ENCODE data around the gene TTC9B. TPM values are rescaled to one million over a fixed set of nuclear protein-coding genes. Genes with fewer than 3 reads are reported as not detected.

The TTC9B gene
- total RNA-seq, 1 donor from 2014 or later: not detected

DNA sequence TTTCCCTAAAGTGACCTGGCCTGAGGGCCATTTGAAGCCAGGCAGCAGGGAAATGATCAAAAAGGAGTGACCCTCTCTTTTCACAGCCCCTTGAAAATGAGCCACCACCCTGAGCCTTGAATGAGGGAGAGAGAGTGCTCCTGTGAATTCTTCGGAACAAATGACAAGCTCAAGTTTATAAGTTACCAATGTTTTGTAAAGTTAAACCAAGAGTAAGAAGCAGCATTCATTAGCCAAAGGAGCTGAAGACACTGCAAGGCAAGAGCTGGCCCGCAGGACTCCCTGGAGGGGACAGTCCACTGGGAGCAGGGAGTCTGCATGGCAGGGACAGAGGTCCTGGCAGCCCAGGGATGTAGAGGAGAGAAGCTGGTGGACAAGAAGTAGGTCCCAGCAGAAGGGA, 25.0 kb upstream of the TTC9B start:
- Mint-ChIP-seq H3K27ac (no peak overlapping the region), H3K4me3 (no peak overlapping the region), H3K9me3 (no peaks in the 10 kb centered on the region), H3K36me3 (ENCODE audit: low read depth) (peaks cover 22% of the 10 kb centered on the region), H3K27me3 (no peaks in the 10 kb centered on the region), H3K4me1 (no peaks in the 10 kb centered on the region)
- intact Hi-C loops (cut with micrococcal nuclease): no loop called here
- DNase-seq: no peak

DNA sequence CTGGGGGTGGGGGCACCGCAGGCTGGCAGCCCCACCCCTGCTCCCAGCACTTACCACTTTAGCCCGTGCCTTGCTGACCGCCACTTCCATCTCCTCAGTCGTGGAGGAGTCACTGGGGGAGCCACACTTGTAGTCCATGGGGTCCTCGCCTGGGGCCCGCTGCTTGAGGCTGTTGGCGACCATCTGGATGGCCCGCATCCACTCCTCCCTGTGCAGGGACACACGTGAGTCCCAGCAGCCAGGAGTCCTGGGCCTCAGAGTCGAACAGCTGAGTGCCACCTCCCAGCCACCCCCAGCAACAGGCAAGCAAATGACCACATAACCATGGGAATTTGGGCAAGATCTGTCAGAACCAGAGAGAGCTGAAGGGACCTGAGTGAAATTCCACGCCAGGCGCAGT, 24.3 kb upstream of the TTC9B start:
- intact Hi-C loops (cut with micrococcal nuclease): no loop called here
- Mint-ChIP-seq H3K4me1 (no peaks in the 10 kb centered on the region), H3K4me3 (no peak overlapping the region), H3K9me3 (no peaks in the 10 kb centered on the region), H3K36me3 (ENCODE audit: low read depth) (peaks cover 26% of the 10 kb centered on the region), H3K27ac (no peak overlapping the region), H3K27me3 (no peaks in the 10 kb centered on the region)
- DNase-seq: no peak

DNA sequence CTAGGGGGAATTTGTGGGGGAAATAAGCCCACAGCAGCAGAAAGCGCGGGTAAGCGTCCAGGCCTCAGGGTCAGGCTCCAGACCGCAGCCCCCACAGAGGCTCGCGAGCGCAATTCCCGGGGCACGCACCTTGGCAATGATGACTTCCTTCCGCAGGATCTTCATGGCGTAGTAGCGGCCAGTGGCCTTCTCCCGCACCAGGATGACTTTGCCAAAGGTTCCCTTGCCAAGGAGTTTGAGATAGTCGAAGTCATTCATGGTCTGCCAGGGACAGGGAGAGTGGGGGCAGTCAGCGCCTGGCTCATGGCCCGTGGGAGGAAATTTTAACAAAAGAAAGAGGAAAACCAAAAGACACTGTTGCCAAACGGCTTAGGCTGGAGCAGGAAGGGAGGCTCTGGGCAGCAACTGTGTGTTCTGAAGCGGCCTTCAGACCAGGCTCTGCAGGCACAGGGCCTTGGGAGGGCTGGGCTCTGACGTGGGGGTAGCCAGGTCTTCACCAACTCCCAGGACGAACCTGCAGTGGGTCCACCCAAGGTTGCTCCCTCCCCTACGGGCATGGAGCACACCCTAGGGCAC, 23.7 kb upstream of the TTC9B start:
- H3K4me3 Mint-ChIP-seq: no peak overlapping the region
- H3K9me3 Mint-ChIP-seq: no peaks in the 10 kb centered on the region
- no peaks in the 10 kb centered on the region for H3K27me3 Mint-ChIP-seq
- H3K27ac Mint-ChIP-seq: no peak overlapping the region
- H3K4me1 Mint-ChIP-seq: peaks cover under 1% of the 10 kb centered on the region
- intact Hi-C loops (cut with micrococcal nuclease): no loop called here
- peaks cover 29% of the 10 kb centered on the region for H3K36me3 Mint-ChIP-seq (ENCODE audit: low read depth)
- DNase-seq: no peak

DNA sequence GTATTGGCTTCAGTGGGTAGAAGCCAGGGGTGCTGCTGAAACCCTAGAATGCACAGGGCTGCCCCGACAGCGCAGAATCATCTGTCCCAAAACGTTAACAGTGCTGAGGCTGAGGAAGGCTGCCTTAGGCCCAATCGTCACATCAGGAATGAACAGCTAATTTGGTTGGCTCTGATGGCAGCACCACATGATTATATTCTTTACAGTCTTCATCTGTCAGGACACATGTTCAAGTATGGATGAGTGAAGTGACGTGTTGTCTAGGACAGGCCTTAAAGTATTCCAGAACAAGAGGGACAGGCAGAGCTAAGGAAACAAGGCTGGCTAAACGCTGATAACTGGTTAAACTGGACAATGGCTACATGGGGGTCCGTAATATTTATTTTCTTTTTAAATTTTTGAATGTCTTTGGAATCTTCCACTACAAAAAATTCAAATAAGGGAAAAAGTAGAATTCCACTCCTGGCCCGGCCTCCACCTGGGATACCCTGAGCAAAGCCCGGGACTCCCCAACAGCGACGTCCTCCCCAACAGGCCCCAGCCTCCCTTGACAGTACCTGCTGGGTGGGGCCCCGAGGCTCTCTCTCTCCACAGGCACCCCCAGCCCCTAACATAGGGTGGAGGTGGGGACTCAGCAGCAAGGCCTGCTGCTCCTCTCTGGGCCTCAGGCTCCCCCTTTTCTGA, 23.1 kb upstream of the TTC9B start:
- intact Hi-C loops (cut with micrococcal nuclease): no loop called here
- Mint-ChIP-seq H3K4me3 (no peak overlapping the region), H3K27me3 (no peaks in the 10 kb centered on the region), H3K36me3 (ENCODE audit: low read depth) (peaks cover 30% of the 10 kb centered on the region), H3K9me3 (no peaks in the 10 kb centered on the region), H3K27ac (no peak overlapping the region), H3K4me1 (peaks cover 2% of the 10 kb centered on the region)
- DNase-seq: no peak

DNA sequence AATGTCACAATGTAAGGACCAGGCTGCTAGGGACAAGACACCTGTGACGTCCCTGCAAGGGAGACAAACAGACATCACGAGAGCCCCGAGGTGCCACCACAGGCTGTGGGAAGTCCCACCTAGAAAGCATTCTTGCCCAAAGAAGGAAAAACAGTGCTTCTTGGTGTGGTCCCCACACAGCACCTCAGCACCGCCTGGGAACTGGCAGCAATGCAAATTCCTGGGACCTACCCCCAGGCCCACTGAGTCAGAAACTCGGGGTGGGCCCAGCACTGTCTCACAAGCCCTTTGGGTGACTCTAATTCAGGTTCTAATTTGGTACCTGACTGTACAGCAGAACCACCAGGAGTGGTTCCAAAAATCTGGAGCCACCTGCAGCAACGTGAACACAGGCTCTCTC, 22.1 kb upstream of the TTC9B start:
- Mint-ChIP-seq H3K4me1 (peaks cover 2% of the 10 kb centered on the region), H3K36me3 (ENCODE audit: low read depth) (peaks cover 31% of the 10 kb centered on the region), H3K27ac (no peak overlapping the region), H3K9me3 (no peaks in the 10 kb centered on the region), H3K4me3 (no peak overlapping the region), H3K27me3 (no peaks in the 10 kb centered on the region)
- DNase-seq: no peak
- intact Hi-C loops (cut with micrococcal nuclease): no loop called here

DNA sequence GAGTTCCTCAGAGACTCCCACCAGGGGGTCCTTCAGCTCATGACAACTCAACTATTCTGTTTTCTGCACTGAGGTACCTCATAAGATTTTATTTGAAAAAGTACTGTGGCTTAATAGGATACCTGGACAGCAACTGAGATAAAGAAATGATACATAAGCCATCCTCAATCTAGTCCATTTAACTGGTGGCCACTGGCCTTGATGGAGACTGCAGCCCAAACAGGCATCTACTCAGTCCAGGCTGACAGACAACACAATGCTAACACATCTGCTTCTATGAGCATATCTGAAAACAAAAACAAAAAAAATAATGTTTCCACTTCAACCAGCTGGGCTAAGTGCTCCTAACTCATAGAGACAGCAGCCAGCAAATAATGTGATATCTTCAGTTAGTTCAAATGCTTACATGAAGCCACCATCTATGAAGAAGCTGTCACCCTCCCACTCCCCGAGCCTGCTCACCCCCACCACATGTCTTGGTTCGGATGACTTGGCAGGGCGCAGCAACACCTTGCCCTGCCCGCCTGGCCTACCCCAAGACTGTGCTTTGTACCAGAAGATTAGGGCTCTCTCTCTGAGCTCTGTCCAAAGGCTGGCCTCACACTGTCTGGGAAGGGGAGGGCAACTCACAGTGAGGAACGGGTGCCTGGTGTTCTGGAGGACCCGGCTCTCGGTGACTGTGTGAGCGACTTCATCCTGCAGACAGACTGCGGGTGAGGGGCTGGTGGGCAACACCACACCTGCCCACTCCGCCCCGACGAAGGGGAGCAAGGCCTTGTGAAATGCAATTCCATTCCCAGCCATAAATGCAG, 21.4 kb upstream of the TTC9B start:
- Mint-ChIP-seq H3K4me3 (no peak overlapping the region), H3K27ac (no peak overlapping the region), H3K9me3 (no peaks in the 10 kb centered on the region), H3K36me3 (ENCODE audit: low read depth) (peaks cover 37% of the 10 kb centered on the region), H3K4me1 (peaks cover 2% of the 10 kb centered on the region), H3K27me3 (no peaks in the 10 kb centered on the region)
- intact Hi-C loops (cut with micrococcal nuclease): no loop called here
- DNase-seq: no peak

DNA sequence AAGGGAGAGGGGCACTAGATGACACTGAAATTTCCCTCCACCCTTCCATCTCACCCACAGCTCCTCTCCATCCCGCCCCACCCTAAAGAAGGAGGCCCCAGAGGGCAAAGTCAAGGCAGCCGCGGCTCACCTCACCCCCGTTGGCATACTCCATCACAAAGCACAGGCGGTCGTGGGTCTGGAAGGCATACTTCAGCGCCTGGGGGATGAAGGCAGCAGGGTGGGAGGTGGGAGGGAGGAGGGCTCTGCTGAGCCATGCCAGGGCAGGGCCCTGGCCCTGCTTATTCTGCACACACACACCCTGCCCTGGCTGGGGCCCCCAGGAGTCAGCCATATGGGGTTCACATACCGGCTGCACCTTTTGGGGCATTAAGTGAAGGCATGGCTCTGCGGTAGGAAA, 20.6 kb upstream of the TTC9B start:
- Mint-ChIP-seq H3K4me1 (peaks cover 2% of the 10 kb centered on the region), H3K27me3 (no peaks in the 10 kb centered on the region), H3K36me3 (ENCODE audit: low read depth) (peaks cover 43% of the 10 kb centered on the region), H3K27ac (no peak overlapping the region), H3K9me3 (no peaks in the 10 kb centered on the region), H3K4me3 (no peak overlapping the region)
- DNase-seq: no peak
- intact Hi-C loops (cut with micrococcal nuclease): no loop called here

DNA sequence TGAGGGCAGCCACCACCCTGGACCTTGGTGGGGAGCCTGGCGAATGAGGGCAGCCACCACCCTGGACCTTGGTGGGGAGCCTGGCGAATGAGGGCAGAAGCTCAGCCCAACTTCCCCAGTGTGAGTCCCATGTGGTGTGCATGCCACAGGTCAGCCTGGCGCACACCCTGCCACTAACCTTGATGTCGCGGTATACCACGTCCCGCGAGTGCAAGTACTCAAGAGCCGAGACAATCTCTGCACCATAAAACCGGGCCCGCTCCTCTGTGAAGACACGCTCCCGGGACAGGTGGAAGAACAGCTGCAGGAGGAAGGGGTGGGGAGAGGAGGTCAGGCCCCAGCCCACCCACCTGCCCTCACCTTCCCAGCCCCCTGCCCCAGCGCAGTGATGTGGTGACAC, 19.6 kb upstream of the TTC9B start:
- no peak overlapping the region for H3K27ac Mint-ChIP-seq
- H3K36me3 Mint-ChIP-seq (ENCODE audit: low read depth): peaks cover 44% of the 10 kb centered on the region
- no peak overlapping the region for H3K4me3 Mint-ChIP-seq
- no peaks in the 10 kb centered on the region for H3K27me3 Mint-ChIP-seq
- no peaks in the 10 kb centered on the region for H3K9me3 Mint-ChIP-seq
- H3K4me1 Mint-ChIP-seq: peaks cover 2% of the 10 kb centered on the region
- no peak for DNase-seq
- intact Hi-C loops (cut with micrococcal nuclease): no loop called here

DNA sequence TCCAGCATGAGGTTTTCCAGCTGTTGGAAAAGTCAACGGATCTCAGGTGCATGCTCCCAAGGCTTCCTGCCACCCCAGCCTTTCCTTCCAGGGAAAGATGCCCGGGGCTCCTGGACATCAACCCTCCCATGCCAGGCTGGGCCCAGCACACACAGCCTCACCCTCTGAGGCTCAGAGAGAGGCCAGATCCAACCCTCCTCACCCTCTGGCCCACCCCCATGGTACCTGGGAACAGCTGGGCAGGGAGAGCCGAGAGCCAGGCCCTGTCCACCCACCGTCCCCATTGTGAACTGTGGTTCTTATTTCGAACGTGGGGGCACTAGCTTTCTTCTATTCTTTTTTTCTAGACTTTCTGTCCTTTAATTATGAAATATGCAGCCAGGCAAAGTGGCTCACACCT, 18.2 kb upstream of the TTC9B start:
- H3K27ac Mint-ChIP-seq: no peak overlapping the region
- DNase-seq: no peak
- intact Hi-C loops (cut with micrococcal nuclease): no loop called here
- H3K4me3 Mint-ChIP-seq: no peak overlapping the region
- H3K27me3 Mint-ChIP-seq: no peaks in the 10 kb centered on the region
- peaks cover 38% of the 10 kb centered on the region for H3K36me3 Mint-ChIP-seq (ENCODE audit: low read depth)
- H3K9me3 Mint-ChIP-seq: no peaks in the 10 kb centered on the region
- peaks cover 2% of the 10 kb centered on the region for H3K4me1 Mint-ChIP-seq

DNA sequence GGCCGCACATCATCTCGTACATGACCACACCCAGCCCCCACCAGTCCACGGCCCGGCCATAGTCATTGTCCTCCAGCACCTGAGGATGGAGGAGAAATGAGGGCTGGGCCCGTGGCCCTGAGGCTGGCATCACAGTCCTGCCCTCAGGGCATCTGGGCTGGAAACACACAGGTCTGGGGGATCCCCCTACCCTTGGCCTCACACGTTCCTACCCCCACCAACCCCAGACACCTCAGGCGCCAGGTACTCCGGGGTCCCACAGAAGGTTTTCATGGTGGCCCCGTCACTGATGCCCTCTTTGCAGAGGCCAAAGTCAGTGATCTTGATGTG, 17.8 kb upstream of the TTC9B start:
- DNase-seq: no peak
- Mint-ChIP-seq H3K27ac (no peak overlapping the region), H3K27me3 (no peaks in the 10 kb centered on the region), H3K4me3 (no peak overlapping the region), H3K36me3 (ENCODE audit: low read depth) (peaks cover 35% of the 10 kb centered on the region), H3K9me3 (no peaks in the 10 kb centered on the region), H3K4me1 (peaks cover 4% of the 10 kb centered on the region)
- intact Hi-C loops (cut with micrococcal nuclease): no loop called here

DNA sequence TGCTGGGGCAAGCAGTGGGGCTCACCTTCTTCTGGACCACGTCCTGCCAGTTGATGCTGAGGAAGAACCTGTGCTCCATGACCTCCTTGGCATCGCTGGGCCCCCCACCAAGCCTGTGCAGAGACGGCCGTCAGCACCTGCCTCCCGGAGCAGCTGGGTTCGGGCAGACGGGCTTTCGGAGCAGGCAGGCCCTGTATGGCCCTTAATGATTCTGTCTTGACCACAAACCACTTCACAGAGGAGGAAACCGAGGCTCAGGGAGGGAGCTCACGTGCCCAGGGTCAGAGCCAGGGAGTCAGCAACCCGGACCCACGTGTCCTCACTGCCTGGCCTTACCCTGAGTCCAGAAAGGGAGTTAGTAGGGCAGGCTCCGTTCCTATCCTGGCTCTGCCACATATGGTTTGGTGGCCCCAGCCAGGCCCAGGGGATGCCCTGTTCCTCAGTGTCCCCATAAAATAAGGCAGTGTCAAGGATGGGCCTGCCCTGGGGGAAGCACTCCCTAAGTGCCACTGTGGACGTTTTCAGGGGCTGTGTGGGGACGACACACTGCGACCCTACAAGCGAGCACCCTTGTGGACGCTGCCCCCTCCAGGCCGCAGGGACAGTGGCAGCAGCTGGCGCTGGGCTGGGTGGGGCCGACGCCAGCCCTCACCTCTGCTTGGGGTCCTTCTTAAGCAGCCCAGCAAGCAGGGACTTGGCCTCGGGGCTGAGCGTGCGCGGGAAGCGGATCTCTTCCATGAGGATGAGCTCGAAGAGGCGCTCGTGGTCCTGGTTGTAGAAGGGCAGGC, 17.2 kb upstream of the TTC9B start:
- no peak for DNase-seq
- H3K27ac Mint-ChIP-seq: no peak overlapping the region
- peaks cover 5% of the 10 kb centered on the region for H3K4me1 Mint-ChIP-seq
- H3K4me3 Mint-ChIP-seq: no peak overlapping the region
- H3K9me3 Mint-ChIP-seq: no peaks in the 10 kb centered on the region
- H3K27me3 Mint-ChIP-seq: no peaks in the 10 kb centered on the region
- H3K36me3 Mint-ChIP-seq (ENCODE audit: low read depth): peaks cover 35% of the 10 kb centered on the region
- intact Hi-C loops (cut with micrococcal nuclease): no loop called here

DNA sequence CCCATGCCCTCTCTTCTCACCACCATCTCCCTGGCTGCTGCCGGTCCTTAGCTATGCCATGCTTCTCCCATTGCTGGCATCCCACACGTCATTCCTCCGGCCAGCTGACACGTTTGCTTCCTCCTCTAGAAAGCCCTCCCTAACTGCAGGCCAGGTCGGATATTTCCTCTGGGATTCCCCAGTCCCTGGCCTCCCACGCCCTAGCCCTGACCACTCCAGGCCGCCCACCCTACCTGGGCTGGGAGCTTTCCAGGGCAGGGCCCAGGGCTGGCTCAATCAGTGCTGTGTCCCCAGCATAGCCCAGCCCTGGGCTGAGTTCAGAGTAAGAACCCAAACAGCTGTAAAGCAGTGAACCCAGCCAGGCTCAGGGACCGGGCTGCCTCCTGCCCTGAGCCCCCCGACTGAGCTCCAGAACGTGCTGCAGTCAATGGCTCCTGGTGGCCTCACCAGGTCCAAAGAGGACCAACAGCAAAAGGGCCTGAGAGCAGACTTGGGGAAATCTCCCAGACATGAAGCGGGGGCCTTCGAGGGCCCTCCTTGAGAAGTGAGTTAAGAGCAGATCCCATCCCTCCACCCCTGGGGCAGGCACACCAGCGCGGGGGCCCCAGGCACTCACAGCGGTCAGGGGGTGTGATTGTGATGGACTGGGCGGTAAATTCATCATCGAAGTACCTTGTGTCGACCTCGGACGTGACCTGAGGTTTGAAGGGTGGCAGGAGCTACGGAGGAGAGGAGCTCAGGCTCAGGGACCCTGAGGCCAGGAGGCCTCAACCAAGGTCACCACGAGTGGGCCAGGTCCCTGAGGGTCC, 16.4 kb upstream of the TTC9B start:
- peaks cover 34% of the 10 kb centered on the region for H3K36me3 Mint-ChIP-seq (ENCODE audit: low read depth)
- intact Hi-C loops (cut with micrococcal nuclease): no loop called here
- no peaks in the 10 kb centered on the region for H3K27me3 Mint-ChIP-seq
- no peak overlapping the region for H3K4me3 Mint-ChIP-seq
- H3K27ac Mint-ChIP-seq: no peak overlapping the region
- no peaks in the 10 kb centered on the region for H3K9me3 Mint-ChIP-seq
- DNase-seq: no peak
- H3K4me1 Mint-ChIP-seq: peaks cover 9% of the 10 kb centered on the region

DNA sequence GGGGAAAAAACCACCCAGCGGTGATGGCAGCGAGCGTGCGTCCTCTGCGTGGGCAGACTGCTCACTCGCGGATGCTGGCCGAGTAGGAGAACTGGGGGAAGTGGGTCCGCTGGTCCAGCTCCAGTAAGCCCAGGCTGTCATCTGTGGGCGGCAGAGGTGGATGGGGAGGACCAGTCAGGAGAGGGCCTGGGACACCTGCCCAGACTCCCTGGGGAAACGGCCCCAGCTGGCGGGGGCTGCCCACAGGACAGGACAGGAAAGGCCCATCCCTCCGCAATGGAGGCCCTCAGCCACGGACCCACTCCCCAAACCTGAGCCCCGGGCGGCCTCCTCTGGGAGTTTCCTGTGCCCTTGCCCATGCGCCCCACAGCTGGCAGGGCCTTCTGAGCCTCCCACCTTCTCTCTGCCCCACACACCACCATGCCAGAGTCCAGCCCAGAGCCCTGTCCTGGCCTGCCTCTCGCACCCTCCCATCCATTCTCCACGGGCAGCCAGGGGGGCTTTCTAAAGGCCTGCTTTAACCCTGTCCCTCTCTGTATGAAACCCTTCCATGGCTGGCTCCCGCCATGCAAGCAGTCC, 15.7 kb upstream of the TTC9B start:
- Mint-ChIP-seq H3K27me3 (peaks cover 2% of the 10 kb centered on the region), H3K4me3 (no peak overlapping the region), H3K27ac (no peak overlapping the region), H3K9me3 (no peaks in the 10 kb centered on the region), H3K4me1 (peaks cover 14% of the 10 kb centered on the region), H3K36me3 (ENCODE audit: low read depth) (peaks cover 28% of the 10 kb centered on the region)
- intact Hi-C loops (cut with micrococcal nuclease): no loop called here
- no peak for DNase-seq
